GM12878 (cell line): Measurements from ENCODE around the gene KANK4. TPM values are rescaled to one million over a fixed set of nuclear protein-coding genes. Genes with fewer than 3 reads are reported as not detected.

Experiments used
- ATAC-seq: fragments of 200-7000 bp; cut with Tn5 transposase; 3 replicates; pipeline ENCODE4 v1.9.1; 2020; ENCODE audit warnings: mild to moderate bottlenecking, moderate library complexity
- BruUV-seq: library from RNA; stranded (reverse); fragments of 400-500 nt; replicated peaks from 2 replicates; lab custom pipeline; 2021; lab: Mats Ljungman, UMichigan
- CTCF ChIA-PET: fragments of 300-600 bp; sonication (Branson Sonifier 250); formaldehyde crosslinking; extraction: SDS; loops from one replicate; lab custom pipeline; 2021; ENCODE audit warnings: inconsistent platforms; lab: Yijun Ruan, JAX
- POLR2A ChIA-PET: fragments of 350-600 bp; formaldehyde crosslinking; extraction: SDS; loops from one replicate; lab custom pipeline; 2021; ENCODE audit warnings: inconsistent platforms; lab: Charles Lee
- RAD21 ChIA-PET: fragments of 300-600 bp; sonication (Branson Sonifier 250); formaldehyde crosslinking; loops from one replicate; lab custom pipeline; 2023; ENCODE audit warnings: antibody characterized with exemption; ENCODE audit not compliant: unreplicated experiment; lab: Charles Lee
- SMC1A ChIA-PET: fragments of 300-600 bp; sonication (Branson Sonifier 250); formaldehyde crosslinking; loops from one replicate; lab custom pipeline; 2023; ENCODE audit not compliant: unreplicated experiment, uncharacterized antibody; lab: Charles Lee
- DNase-seq: peaks from one replicate; pipeline ENCODE4 v3.0.0-alpha.2; 2011; ENCODE audit warnings: low read depth, low spot score
- FAIRE-seq: peaks from 3 replicates; lab custom pipeline; 2011; peaks lifted over from hg19 to GRCh38; lab: Jason Lieb, UNC
- H2AFZ ChIP-seq: 2 replicates; pipeline ENCODE4 v1.6.0; 2011; ENCODE audit warnings: low read depth, low read length, control low read depth; ENCODE audit not compliant: control insufficient read depth
- H3K27ac ChIP-seq: 2 replicates; pipeline ENCODE4 v1.5.1; 2011; ENCODE audit warnings: control low read depth; ENCODE audit not compliant: control insufficient read depth, insufficient read depth
- H3K27me3 ChIP-seq, 2 experiments: replicated peaks in 1 of 2; 2 replicates each; pipeline versions ENCODE4 v1.6.0 to v1.6.1; 2011; ENCODE audit warnings: low read length in 1 of 2; ENCODE audit not compliant: control insufficient read depth in 2 of 2, insufficient read depth in 2 of 2
- H3K36me3 ChIP-seq, 2 experiments: 2 replicates each; pipeline ENCODE4 v1.5.1; 2011; ENCODE audit warnings: low read length in 1 of 2; ENCODE audit not compliant: control insufficient read depth in 2 of 2, insufficient read depth in 2 of 2
- H3K4me1 ChIP-seq: 2 replicates; pipeline ENCODE4 v1.6.1; 2011; ENCODE audit warnings: mild to moderate bottlenecking, low read length, moderate library complexity, mixed read lengths; ENCODE audit not compliant: control insufficient read depth, insufficient read depth
- H3K4me2 ChIP-seq: 2 replicates; pipeline ENCODE4 v1.6.0; 2011; ENCODE audit warnings: control low read depth; ENCODE audit not compliant: control insufficient read depth, insufficient read depth
- H3K4me3 ChIP-seq: fragments of 200-600 bp; sonication (generic); 2 replicates; pipeline ENCODE4 v1.5.1; 2016
- H3K79me2 ChIP-seq: 2 replicates; pipeline ENCODE4 v1.6.0; 2011; ENCODE audit warnings: low read length; ENCODE audit not compliant: control insufficient read depth, insufficient read depth
- H3K9ac ChIP-seq: 2 replicates; pipeline ENCODE4 v1.8.0; 2011; ENCODE audit warnings: low read length, control low read depth, mixed read lengths; ENCODE audit not compliant: control insufficient read depth, insufficient read depth
- H3K9me3 ChIP-seq: replicated peaks from 3 replicates; pipeline ENCODE4 v1.5.1; 2011; ENCODE audit warnings: mild to moderate bottlenecking, low read length; ENCODE audit not compliant: control insufficient read depth, insufficient read depth
- H4K20me1 ChIP-seq: 2 replicates; pipeline ENCODE4 v1.6.0; 2011; ENCODE audit not compliant: control insufficient read depth, insufficient read depth
- ATF3 ChIP-seq: IDR thresholded peaks from 2 replicates; pipeline ENCODE4 v1.6.1; 2011; ENCODE audit warnings: low read depth, mild to moderate bottlenecking, low read length, moderate library complexity, borderline replicate concordance; ENCODE audit errors: extremely low read depth
- ATF7 ChIP-seq: fragments of 450-650 bp; IDR thresholded peaks from 2 replicates; pipeline ENCODE4 v1.6.1; 2016; ENCODE audit warnings: low read depth, mild to moderate bottlenecking
- BMI1 ChIP-seq: fragments of 450-650 bp; IDR thresholded peaks from 2 replicates; pipeline ENCODE4 v1.6.1; 2016; ENCODE audit warnings: mild to moderate bottlenecking, moderate library complexity, borderline replicate concordance
- HCFC1 ChIP-seq: fragments of 150-350 bp; IDR thresholded peaks from 2 replicates; pipeline ENCODE4 v1.6.1; 2014; ENCODE audit warnings: low read length
- MTA3 ChIP-seq: IDR thresholded peaks from 2 replicates; pipeline ENCODE4 v1.6.1; 2012; ENCODE audit warnings: low read length, inconsistent platforms, borderline replicate concordance
- NFYA ChIP-seq: IDR thresholded peaks from 2 replicates; pipeline ENCODE4 v1.6.1; 2011; ENCODE audit warnings: low read depth, mild to moderate bottlenecking, low read length, improper control_type of control experiment, borderline replicate concordance
- PRDM15 ChIP-seq: fragments of 450-650 bp; formaldehyde crosslinking; IDR thresholded peaks from 2 replicates; pipeline ENCODE4 v1.4.0; 2020; ENCODE audit warnings: mild to moderate bottlenecking, moderate library complexity
- SMARCA5 ChIP-seq: fragments of 450-650 bp; IDR thresholded peaks from 2 replicates; pipeline ENCODE4 v1.6.1; 2017; ENCODE audit warnings: mild to moderate bottlenecking
- SMC3 ChIP-seq: IDR thresholded peaks from 2 replicates; pipeline ENCODE4 v1.6.1; 2011; ENCODE audit warnings: low read length, improper control_type of control experiment, borderline replicate concordance
- ZNF274 ChIP-seq: IDR thresholded peaks from one replicate; pipeline ENCODE4 v1.8.0; 2011; ENCODE audit not compliant: insufficient read length, insufficient read depth
- WGBS: methylation state at CpG from one replicate; pipeline ENCODE4 v1.1.6; 2016; ENCODE audit warnings: low lambda C conversion rate; ENCODE audit not compliant: insufficient replicate concordance, insufficient coverage; ENCODE audit errors: missing lambda C conversion rate; 5-methylcytosine and 5-hydroxymethylcytosine counted together
- in situ Hi-C: fragments of 300-500 bp; cut with MboI; formaldehyde crosslinking; loops from 9 replicates; pipeline ENCODE4 v1.14.3; 2018; ENCODE audit warnings: mixed read lengths
- intact Hi-C: fragments of 100-400 bp; cut with micrococcal nuclease; formaldehyde crosslinking; loops from one replicate; pipeline ENCODE4 v1.14.2; 2022; ENCODE audit not compliant: unreplicated experiment
- polyA plus RNA-seq, 11 experiments: library from polyadenylated mRNA; depleted of rRNA in 4 of 11; unstranded in 6 of 11; stranded (reverse) in 5 of 11; fragments of >200 nt; fragmentation: Nextera tagmentation in 4 of 11; fragmentation: Illumina TruSeq in 1 of 11; extraction: Ambion mirVana in 4 of 11; extraction: Trizol in 1 of 11; gene quantifications; 1 replicate in 1 of 11; 2 replicates in 10 of 11; pipeline versions ENCODE4 v1.2.1 to v1.2.3, GENCODE V29; 2011 to 2016; ENCODE audit warnings: inconsistent platforms in 2 of 11, missing spikeins in 2 of 11, low read depth in 1 of 11
- total RNA-seq, 4 experiments: library from RNA; depleted of rRNA in 3 of 4; stranded (reverse); fragments of >200 nt in 3 of 4; fragmentation: Illumina TruSeq in 1 of 4; extraction: Trizol in 1 of 4; gene quantifications; 2 replicates each; pipeline versions ENCODE4 v1.2.1 to v1.2.3, GENCODE V29; 2013 to 2021

Gene KANK4
- total and polyA plus RNA-seq, 10 of the 15 experiments (the other 5 are each of a cell fraction or from before 2014, with no cell fraction given): not detected

- no peak for TF ChIP-seq ATF3
Observed at GRCh38 chr1:62260688-62261087, 58.5 kb downstream of the KANK4 start (continued).

- no peak for ATAC-seq
- 73% methylated on average over 4 of the region's 4 CpGs for WGBS
- no peak for FAIRE-seq
- no peaks in the 10 kb centered on the region; a peak in 2 of 4 replicates for H3K27me3 ChIP-seq
- H3K4me3 ChIP-seq: no peak overlapping the region
- ChIA-PET RAD21 (no interaction called here), POLR2A (no interaction called here), SMC1A (interaction anchor here (0.6 kb wide), 1 partner anchor 1013 kb away, joined by 3 read pairs; no protein-coding TSS in a partner anchor), CTCF (no interaction called here)
- H3K4me2 ChIP-seq: no peak overlapping the region
- H4K20me1 ChIP-seq: no peaks in the 10 kb centered on the region
- DNase-seq: no peak
- no peak for TF ChIP-seq SMC3
- TF ChIP-seq NFYA: no peak
- TF ChIP-seq ATF7: no peak
- TF ChIP-seq HCFC1: no peak
- no peak for TF ChIP-seq ZNF274
- no peak for TF ChIP-seq BMI1
- TF ChIP-seq PRDM15 (CRISPR knock-in tag): no peak
- TF ChIP-seq SMARCA5: no peak
- no peak for TF ChIP-seq MTA3
- no peak overlapping the region for H3K9ac ChIP-seq
- intact Hi-C loops: no loop called here
- in situ Hi-C loops: no loop called here
- no peaks in the 10 kb centered on the region for H3K9me3 ChIP-seq
- no TSS peak for BruUV-seq
- no peaks in the 10 kb centered on the region for H3K4me1 ChIP-seq
- no peaks in the 10 kb centered on the region for H3K79me2 ChIP-seq
- no peak overlapping the region for H3K27ac ChIP-seq
- no peaks in the 10 kb centered on the region for H3K36me3 ChIP-seq
- H2AFZ ChIP-seq: no peak overlapping the region
Observed at GRCh38 chr1:62259551-62259950, 59.7 kb downstream of the KANK4 start.
